GM20000 (cell line): ENCODE results near the gene MARS1.
A peak's percentile ranks its signal among the peaks of the same experiment; 100 is the strongest.

ENCODE experiments used
- DNase-seq: peaks from one replicate; pipeline ENCODE4 v3.0.0; 2012; ENCODE audit warnings: low spot score
- CTCF ChIP-seq: IDR thresholded peaks from 2 replicates; pipeline ENCODE4 v1.5.1; 2012; ENCODE audit warnings: mild to moderate bottlenecking, control low read depth; ENCODE audit errors: extremely low read depth, missing control alignments

MARS1 gene

GRCh38 chr12:57454566-57455373 lies 33.1 kb upstream of the MARS1 start, which contains the start of gene INHBE:
Gene INHBE (plus strand): TSS chr12:57455307. CDS start chr12:57455537, 230 bp downstream.
- no peak for DNase-seq
- TF ChIP-seq CTCF = no peak

GRCh38 chr12:57455374-57456144 lies 32.3 kb upstream of the MARS1 start:
- DNase-seq = no peak
- TF ChIP-seq CTCF = no peak

GRCh38 chr12:57456145-57456700 lies 31.6 kb upstream of the MARS1 start:
- TF ChIP-seq CTCF = peak; percentile 70
- no peak for DNase-seq

GRCh38 chr12:57456737-57457490 lies 31.0 kb upstream of the MARS1 start:
- TF ChIP-seq CTCF = no peak
- no peak for DNase-seq

- no peak for DNase-seq
- no peak for TF ChIP-seq CTCF
Observed at GRCh38 chr12:57458665-57459054, 29.2 kb upstream of the MARS1 start.

GRCh38 chr12:57459055-57459749 lies 28.7 kb upstream of the MARS1 start:
- DNase-seq = peak; percentile 87
- peak; percentile 90 for TF ChIP-seq CTCF
